ENCODE data around the gene GRAMD4. TPM values are rescaled to one million over a fixed set of nuclear protein-coding genes. Genes with fewer than 3 reads are reported as not detected.

Gene GRAMD4
- polyA plus RNA-seq, 1 experiment, result 7.5 TPM

GRCh38 chr22:46584081-46584921, 35.9 kb upstream of the GRAMD4 start:
- Histone ChIP-seq H3K9me3 (ENCODE audit: control insufficient read depth, insufficient read depth, low read length) (no peaks in the 10 kb centered on the region), H3K27ac (ENCODE audit: low read depth, low read length) (no peak overlapping the region), H3K4me3 (ENCODE audit: low read depth, low read length) (no peak overlapping the region), H3K27me3 (ENCODE audit: control insufficient read depth, insufficient read depth, low read length) (peaks cover 4% of the 10 kb centered on the region)
- POLR2A ChIA-PET, result no interaction called here
- DNase-seq (ENCODE audit: low read depth, low spot score), result no peak
- TF ChIP-seq, protein P1, sequence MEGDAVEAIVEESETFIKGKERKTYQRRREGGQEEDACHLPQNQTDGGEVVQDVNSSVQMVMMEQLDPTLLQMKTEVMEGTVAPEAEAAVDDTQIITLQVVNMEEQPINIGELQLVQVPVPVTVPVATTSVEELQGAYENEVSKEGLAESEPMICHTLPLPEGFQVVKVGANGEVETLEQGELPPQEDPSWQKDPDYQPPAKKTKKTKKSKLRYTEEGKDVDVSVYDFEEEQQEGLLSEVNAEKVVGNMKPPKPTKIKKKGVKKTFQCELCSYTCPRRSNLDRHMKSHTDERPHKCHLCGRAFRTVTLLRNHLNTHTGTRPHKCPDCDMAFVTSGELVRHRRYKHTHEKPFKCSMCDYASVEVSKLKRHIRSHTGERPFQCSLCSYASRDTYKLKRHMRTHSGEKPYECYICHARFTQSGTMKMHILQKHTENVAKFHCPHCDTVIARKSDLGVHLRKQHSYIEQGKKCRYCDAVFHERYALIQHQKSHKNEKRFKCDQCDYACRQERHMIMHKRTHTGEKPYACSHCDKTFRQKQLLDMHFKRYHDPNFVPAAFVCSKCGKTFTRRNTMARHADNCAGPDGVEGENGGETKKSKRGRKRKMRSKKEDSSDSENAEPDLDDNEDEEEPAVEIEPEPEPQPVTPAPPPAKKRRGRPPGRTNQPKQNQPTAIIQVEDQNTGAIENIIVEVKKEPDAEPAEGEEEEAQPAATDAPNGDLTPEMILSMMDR (IDR thresholded peaks at IDR 0.05; ENCODE audit: low read depth, low read length), result no peak
- CTCF ChIA-PET, result no interaction called here

GRCh38 chr22:46585340-46586122, 34.7 kb upstream of the GRAMD4 start:
- Histone ChIP-seq H3K27me3 (ENCODE audit: control insufficient read depth, insufficient read depth, low read length) (peaks cover 4% of the 10 kb centered on the region), H3K9me3 (ENCODE audit: control insufficient read depth, insufficient read depth, low read length) (no peaks in the 10 kb centered on the region; the same call in 1 of the 2 replicates), H3K4me3 (ENCODE audit: low read depth, low read length) (no peak overlapping the region), H3K27ac (ENCODE audit: low read depth, low read length) (no peak overlapping the region)
- ChIA-PET CTCF (interaction anchor here (0.7 kb wide), 1 partner anchor 29 kb away, joined by 4 read pairs; no protein-coding TSS in a partner anchor), POLR2A (no interaction called here)
- TF ChIP-seq, protein P1 (IDR thresholded peaks at IDR 0.05; ENCODE audit: low read depth, low read length), result no peak
- DNase-seq (ENCODE audit: low read depth, low spot score), result no peak

- Histone ChIP-seq H3K27ac (ENCODE audit: low read depth, low read length) (no peak overlapping the region), H3K4me3 (ENCODE audit: low read depth, low read length) (no peak overlapping the region), H3K9me3 (ENCODE audit: control insufficient read depth, insufficient read depth, low read length) (no peaks in the 10 kb centered on the region; the same call in 1 of the 2 replicates), H3K27me3 (ENCODE audit: control insufficient read depth, insufficient read depth, low read length) (peaks cover 4% of the 10 kb centered on the region)
- ChIA-PET POLR2A (no interaction called here), CTCF (no interaction called here)
- no peak for DNase-seq (ENCODE audit: low read depth, low spot score)
- TF ChIP-seq, protein P1 (IDR thresholded peaks at IDR 0.05; ENCODE audit: low read depth, low read length), result no peak
Observed at GRCh38 chr22:46586123-46586519, 34.1 kb upstream of the GRAMD4 start.

GRCh38 chr22:46586531-46587011, 33.6 kb upstream of the GRAMD4 start:
- H3K9me3 ChIP-seq (ENCODE audit: control insufficient read depth, insufficient read depth, low read length), result no peaks in the 10 kb centered on the region; the same call in 1 of the 2 replicates
- TF ChIP-seq, protein P1 (IDR thresholded peaks at IDR 0.05; ENCODE audit: low read depth, low read length), result no peak
- H3K27me3 ChIP-seq (ENCODE audit: control insufficient read depth, insufficient read depth, low read length), result peaks cover 4% of the 10 kb centered on the region
- CTCF ChIA-PET, result no interaction called here
- H3K4me3 ChIP-seq (ENCODE audit: low read depth, low read length), result no peak overlapping the region
- no peak overlapping the region for H3K27ac ChIP-seq (ENCODE audit: low read depth, low read length)
- no peak for DNase-seq (ENCODE audit: low read depth, low spot score)
- POLR2A ChIA-PET, result no interaction called here

Data from AG04450 (cell line).